HG02870 (cell line): ENCODE data around the gene ITGB4.

Experiments
- ATAC-seq: cut with Tn5 transposase; IDR thresholded peaks from one replicate; pipeline ENCODE4 v1.9.1; 2021; ENCODE audit warnings: mild to moderate bottlenecking, moderate library complexity; ENCODE audit not compliant: unreplicated experiment

Gene ITGB4

GRCh38 chr17:75785016-75785890, 64.0 kb downstream of the ITGB4 start:
- ATAC-seq = peak; percentile 55

- no peak for ATAC-seq
Observed at GRCh38 chr17:75791254-75791653, 70.0 kb downstream of the ITGB4 start.

DNA sequence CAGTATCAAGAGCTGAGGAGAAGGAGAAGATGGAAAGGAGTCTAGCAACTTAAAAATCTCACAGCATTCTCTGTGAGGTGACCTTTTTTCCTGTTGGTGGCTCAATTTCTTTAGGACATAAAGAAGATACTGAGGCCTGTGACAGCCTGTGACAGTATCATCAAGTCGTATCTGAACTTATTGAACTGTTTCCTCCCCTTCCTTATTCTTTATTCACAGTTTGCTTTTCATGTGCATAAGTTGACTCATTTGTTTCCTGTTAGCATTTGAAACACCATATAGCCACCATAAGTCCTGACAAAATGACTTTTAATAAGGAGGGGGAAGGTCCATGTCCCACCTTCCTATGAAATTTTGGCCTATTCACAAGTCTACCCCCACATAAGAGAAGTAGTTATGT, 72.2 kb downstream of the ITGB4 start:
- ATAC-seq = no peak

GRCh38 chr17:75795820-75796607, 74.8 kb downstream of the ITGB4 start:
- no peak for ATAC-seq

- ATAC-seq = no peak
Observed at GRCh38 chr17:75799402-75799801, 78.1 kb downstream of the ITGB4 start.

GRCh38 chr17:75803883-75804282, 82.6 kb downstream of the ITGB4 start:
- no peak for ATAC-seq

DNA sequence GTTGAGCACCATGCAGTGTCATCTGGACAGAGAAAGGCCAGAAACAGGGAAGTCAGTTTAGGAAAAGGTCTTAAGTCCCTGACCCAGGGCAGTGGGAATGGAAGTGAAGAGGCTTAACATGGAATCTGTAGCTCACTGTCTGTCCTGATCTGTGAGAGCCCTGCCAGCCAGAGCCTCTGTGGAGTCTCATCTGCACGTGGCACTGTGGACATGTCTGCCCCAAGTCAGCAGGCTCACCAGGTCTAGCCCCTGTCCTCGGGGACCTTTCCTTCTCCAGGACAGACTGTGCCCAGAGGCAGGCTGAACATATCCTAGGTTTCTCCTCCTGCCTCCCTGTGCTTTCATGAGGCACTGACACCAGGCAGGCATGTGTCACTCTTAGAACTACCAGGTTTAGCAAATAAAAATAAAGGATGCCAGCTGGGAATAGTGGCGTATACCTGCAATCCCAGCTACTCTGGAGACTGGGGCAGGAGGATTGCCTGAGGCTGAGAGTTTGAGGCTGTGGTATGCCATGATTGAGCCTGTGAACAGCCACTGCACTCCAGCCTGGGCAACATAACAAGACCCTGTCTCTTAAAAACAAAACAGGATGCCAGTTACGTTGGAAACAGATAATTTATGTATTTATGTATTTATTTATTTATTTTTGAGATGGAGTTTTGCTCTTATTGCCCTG, 85.7 kb downstream of the ITGB4 start:
- no peak for ATAC-seq
